Neutrophil (primary cell): Measurements from ENCODE around the gene PIRT.

Source experiments
- H3K27ac ChIP-seq: fragments of 200-600 bp; sonication (generic); 2 replicates; pipeline ENCODE4 v1.5.1; 2016; ENCODE audit warnings: mild to moderate bottlenecking, moderate library complexity
- H3K27me3 ChIP-seq: fragments of 200-600 bp; sonication (generic); 2 replicates; pipeline ENCODE4 v1.6.0; 2016; ENCODE audit warnings: mild to moderate bottlenecking
- H3K36me3 ChIP-seq: fragments of 200-600 bp; sonication (generic); 2 replicates; pipeline ENCODE4 v1.5.1; 2017
- H3K4me1 ChIP-seq, 2 experiments: fragments of 200-600 bp in 1 of 2; sonication (generic) in 1 of 2; 1 replicate in 1 of 2; 2 replicates in 1 of 2; pipeline versions ENCODE4 v1.5.1 to v1.6.1; 2013 to 2016; ENCODE audit warnings: low read depth in 1 of 2, low read length in 1 of 2, mild to moderate bottlenecking in 1 of 2, moderate library complexity in 1 of 2; ENCODE audit not compliant: control insufficient read depth in 1 of 2, insufficient read depth in 1 of 2
- H3K4me3 ChIP-seq, 2 experiments: fragments of 200-600 bp in 1 of 2; sonication (generic) in 1 of 2; 1 replicate in 1 of 2; 2 replicates in 1 of 2; pipeline ENCODE4 v1.5.1; 2013 to 2016; ENCODE audit warnings: low read depth in 1 of 2, low read length in 1 of 2, mild to moderate bottlenecking in 1 of 2, moderate library complexity in 1 of 2
- H3K9me3 ChIP-seq: fragments of 200-600 bp; sonication (generic); 2 replicates; pipeline ENCODE4 v1.5.1; 2016
- TF ChIP-seq, protein P1 (sequence below): fragments of 200-600 bp; sonication (generic); IDR thresholded peaks from 2 replicates; pipeline ENCODE4 v1.5.1; 2016; ENCODE audit warnings: antibody characterized with exemption

The PIRT gene

DNA sequence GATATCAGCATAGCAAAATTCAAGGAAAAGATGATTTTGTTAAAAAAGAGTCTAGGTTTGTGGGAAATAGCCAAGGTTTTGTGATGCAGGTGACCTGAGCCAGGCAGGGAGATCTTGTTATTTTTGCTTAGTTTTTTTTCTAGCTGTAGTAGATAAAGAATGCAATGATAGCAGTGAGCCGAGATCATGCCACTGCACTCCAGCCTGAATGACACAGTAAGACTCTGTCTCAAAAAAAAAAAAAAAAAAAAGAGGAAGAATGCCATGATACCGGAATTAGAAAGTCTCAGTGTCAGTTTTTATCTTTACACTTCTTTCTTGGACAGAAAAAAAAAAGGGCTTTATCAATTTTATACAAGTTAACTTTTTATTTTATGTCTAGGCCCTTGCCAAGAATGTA lies 61.5 kb downstream of the PIRT start:
- no peaks in the 10 kb centered on the region for H3K27me3 ChIP-seq
- TF ChIP-seq, protein P1, sequence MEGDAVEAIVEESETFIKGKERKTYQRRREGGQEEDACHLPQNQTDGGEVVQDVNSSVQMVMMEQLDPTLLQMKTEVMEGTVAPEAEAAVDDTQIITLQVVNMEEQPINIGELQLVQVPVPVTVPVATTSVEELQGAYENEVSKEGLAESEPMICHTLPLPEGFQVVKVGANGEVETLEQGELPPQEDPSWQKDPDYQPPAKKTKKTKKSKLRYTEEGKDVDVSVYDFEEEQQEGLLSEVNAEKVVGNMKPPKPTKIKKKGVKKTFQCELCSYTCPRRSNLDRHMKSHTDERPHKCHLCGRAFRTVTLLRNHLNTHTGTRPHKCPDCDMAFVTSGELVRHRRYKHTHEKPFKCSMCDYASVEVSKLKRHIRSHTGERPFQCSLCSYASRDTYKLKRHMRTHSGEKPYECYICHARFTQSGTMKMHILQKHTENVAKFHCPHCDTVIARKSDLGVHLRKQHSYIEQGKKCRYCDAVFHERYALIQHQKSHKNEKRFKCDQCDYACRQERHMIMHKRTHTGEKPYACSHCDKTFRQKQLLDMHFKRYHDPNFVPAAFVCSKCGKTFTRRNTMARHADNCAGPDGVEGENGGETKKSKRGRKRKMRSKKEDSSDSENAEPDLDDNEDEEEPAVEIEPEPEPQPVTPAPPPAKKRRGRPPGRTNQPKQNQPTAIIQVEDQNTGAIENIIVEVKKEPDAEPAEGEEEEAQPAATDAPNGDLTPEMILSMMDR = no peak
- H3K27ac ChIP-seq = no peak overlapping the region
- H3K4me1 ChIP-seq = no peaks in the 10 kb centered on the region
- H3K4me3 ChIP-seq = no peak overlapping the region
- H3K9me3 ChIP-seq = no peaks in the 10 kb centered on the region
- H3K36me3 ChIP-seq = no peaks in the 10 kb centered on the region

DNA sequence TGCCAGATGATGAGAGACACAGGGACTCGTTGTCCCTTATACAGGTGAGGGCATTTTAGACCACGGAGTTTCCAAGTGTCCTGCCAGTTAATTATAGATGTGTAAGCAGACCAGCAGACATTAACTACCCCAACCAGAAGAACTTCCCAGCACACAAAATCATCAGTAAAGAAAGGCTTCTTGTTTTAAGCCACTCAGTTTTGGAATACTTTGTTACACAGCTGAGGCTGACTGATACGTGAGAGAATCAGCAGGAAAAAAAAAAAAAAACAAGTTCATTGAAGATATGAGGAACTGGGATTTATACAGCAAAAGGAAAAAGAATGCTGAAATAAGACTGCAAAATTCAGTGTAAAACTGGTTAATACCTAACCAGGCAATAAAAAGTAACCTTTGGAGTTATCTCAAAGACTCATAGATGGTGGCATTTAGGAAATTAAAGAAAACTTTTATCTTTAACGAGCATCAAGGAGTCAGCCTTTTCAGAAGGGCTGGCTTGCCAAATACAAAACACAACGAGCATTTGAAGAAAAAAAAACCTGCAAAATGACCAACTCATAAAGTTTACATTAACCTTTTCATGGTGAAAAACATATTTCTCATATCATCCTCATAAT lies 62.0 kb downstream of the PIRT start:
- H3K4me3 ChIP-seq = no peak overlapping the region
- no peak overlapping the region for H3K27ac ChIP-seq
- no peaks in the 10 kb centered on the region for H3K4me1 ChIP-seq
- no peaks in the 10 kb centered on the region for H3K36me3 ChIP-seq
- no peaks in the 10 kb centered on the region for H3K27me3 ChIP-seq
- no peaks in the 10 kb centered on the region for H3K9me3 ChIP-seq
- TF ChIP-seq, protein P1 = no peak

DNA sequence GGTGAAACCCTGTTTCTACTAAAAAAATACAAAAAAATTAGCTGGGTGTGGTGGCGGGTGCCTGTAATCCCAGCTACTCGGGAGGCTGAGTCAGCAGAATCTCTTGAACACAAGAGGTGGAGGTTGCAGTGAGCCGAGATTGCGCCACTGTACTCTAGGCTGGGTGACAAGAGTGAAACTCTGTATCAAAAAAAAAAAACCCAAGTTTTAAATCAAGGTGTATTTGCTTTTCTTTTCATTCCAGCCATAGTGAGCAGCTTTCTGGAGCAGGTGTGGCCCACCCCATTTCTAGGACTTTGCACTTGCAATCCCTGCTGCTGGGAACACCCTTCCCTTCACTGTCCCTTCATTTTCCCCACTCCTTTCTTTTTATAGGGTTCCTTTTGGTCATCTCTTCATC lies 62.8 kb downstream of the PIRT start:
- Histone ChIP-seq H3K36me3 (no peaks in the 10 kb centered on the region), H3K4me1 (no peaks in the 10 kb centered on the region), H3K9me3 (no peaks in the 10 kb centered on the region), H3K27me3 (no peaks in the 10 kb centered on the region), H3K27ac (no peak overlapping the region), H3K4me3 (no peak overlapping the region)
- TF ChIP-seq, protein P1 = no peak

DNA sequence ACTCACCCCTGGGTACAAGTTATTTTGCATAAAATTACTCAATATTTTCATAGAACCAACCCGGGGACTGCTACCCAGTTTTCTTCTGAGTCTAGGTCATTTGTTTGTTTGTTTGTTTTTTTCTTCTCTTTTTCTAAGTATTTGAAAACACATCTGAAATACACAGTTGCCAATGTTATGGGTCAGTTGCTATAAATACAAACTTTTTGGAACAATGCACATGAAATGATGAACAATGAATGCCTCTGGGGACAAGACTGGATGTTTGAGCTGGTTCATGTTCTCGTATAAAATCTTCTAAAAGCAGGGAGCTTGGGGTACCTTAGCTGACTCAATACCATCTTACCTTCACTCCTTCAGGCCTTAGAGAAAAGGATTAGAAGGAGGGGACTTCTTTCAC lies 64.5 kb downstream of the PIRT start:
- Histone ChIP-seq H3K9me3 (no peaks in the 10 kb centered on the region), H3K27me3 (no peaks in the 10 kb centered on the region), H3K27ac (no peak overlapping the region), H3K36me3 (no peaks in the 10 kb centered on the region), H3K4me3 (no peak overlapping the region), H3K4me1 (no peaks in the 10 kb centered on the region)
- TF ChIP-seq, protein P1 = no peak
